Thyroid gland (tissue), 4 donors: ENCODE results near the gene KIF9. TPM values are rescaled to one million over a fixed set of nuclear protein-coding genes. Genes with fewer than 3 reads are reported as not detected.

Source experiments
- DNase-seq, 2 donors: peaks; one replicate each; pipeline ENCODE4 v3.0.0-alpha.2; 2019
- H3K27ac ChIP-seq, 3 donors: fragments of 200-600 bp; sonication (generic); 1 replicate in 2 of 3; 2 replicates in 1 of 3; pipeline ENCODE4 v1.5.1; 2016 to 2019; ENCODE audit warnings: mild to moderate bottlenecking in 1 of 3, moderate library complexity in 1 of 3
- H3K27me3 ChIP-seq: fragments of 200-600 bp; sonication (generic); one replicate; pipeline ENCODE4 v1.5.1; 2019
- H3K36me3 ChIP-seq, 2 donors: fragments of 200-600 bp; sonication (generic); one replicate each; pipeline ENCODE4 v1.5.1; 2016 to 2019
- H3K4me1 ChIP-seq, 2 donors: fragments of 200-600 bp; sonication (generic); one replicate each; pipeline ENCODE4 v1.5.1; 2017 to 2019
- H3K4me3 ChIP-seq, 3 donors: fragments of 200-600 bp; sonication (generic); replicated peaks in 1 of 3; 1 replicate in 2 of 3; 2 replicates in 1 of 3; pipeline ENCODE4 v1.5.1; 2016; ENCODE audit warnings: mild to moderate bottlenecking in 1 of 3
- H3K9me3 ChIP-seq: fragments of 200-600 bp; sonication (generic); one replicate; pipeline ENCODE4 v1.5.1; 2017
- POLR2A ChIP-seq, 2 donors: fragments of 450-650 bp; IDR thresholded peaks; one replicate each; pipeline ENCODE4 v1.6.1; 2017; ENCODE audit warnings: antibody characterized with exemption in 2 of 2, mild to moderate bottlenecking in 2 of 2, moderate library complexity in 1 of 2
- WGBS, 2 donors: methylation state at CpG; one replicate each; pipeline ENCODE4 v1.1.5; 2017; 5-methylcytosine and 5-hydroxymethylcytosine counted together
- intact Hi-C: fragments of 100-400 bp; cut with DNase I; formaldehyde crosslinking; loops from one replicate; pipeline ENCODE4 v1.15.1; 2023
- total RNA-seq, 4 donors: library from RNA; depleted of rRNA; stranded (reverse); fragments of >200 nt; gene quantifications; one replicate each; pipeline ENCODE4 v1.2.3, GENCODE V29; 2016
- TF ChIP-seq, protein P1 (sequence below), 6 experiments: fragments of 200-600 bp in 3 of 6; fragments of 450-650 bp in 3 of 6; sonication (generic) in 3 of 6; IDR thresholded peaks; one replicate each; pipeline ENCODE4 v1.5.1; 2016 to 2019; ENCODE audit warnings: antibody characterized with exemption in 6 of 6, mild to moderate bottlenecking in 2 of 6, inconsistent platforms in 1 of 6, moderate library complexity in 1 of 6

Gene KIF9
- total RNA-seq, 4 donors from 2014 or later: 14.8 to 43.1 (median 23.8) TPM

DNA sequence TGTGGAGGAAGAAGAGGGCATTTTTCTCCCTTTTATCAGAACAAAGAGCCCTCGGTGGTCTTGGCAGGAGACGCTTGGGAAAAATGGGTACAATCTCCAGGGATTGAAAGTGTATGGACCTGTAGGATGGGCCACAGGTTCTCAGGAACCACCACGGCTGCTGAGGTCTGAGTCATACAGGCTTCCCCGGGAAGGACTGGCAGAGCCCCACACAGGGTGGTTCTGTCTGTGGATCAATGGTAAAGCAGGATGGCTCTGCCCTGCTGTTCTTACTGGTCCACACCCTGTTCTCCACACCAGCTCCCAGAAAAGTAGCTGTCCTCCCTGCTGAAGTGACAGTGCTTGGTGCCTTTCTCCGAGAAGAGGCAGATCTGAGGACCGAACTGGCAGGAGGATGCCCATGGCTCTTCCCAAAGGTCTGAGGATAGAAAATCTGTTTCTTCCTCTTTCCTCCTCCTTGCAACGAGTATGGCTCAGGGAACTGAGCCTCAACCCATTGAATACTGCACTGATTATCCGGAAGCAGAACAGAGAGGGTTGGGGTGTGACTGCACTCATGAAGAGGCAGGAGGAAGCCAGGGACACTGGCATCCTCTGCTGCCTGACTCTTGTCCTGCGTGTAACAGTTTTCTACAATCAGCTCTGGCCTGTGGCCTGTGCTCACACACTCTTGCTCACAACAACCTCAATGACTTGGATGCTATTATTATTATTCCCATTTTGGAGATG, 39.0 kb downstream of the KIF9 start:
- Histone ChIP-seq H3K4me1 (no peaks in the 10 kb centered on the region), H3K9me3 (no peaks in the 10 kb centered on the region), H3K27ac (no peak overlapping the region), H3K4me3 (no peak overlapping the region), H3K36me3 (no peaks in the 10 kb centered on the region), H3K27me3 (no peaks in the 10 kb centered on the region)
- WGBS, 2 donors: 90 to 93% methylated on average over 9 of the region's 9 CpGs
- DNase-seq: no peak
- TF ChIP-seq, protein P1, sequence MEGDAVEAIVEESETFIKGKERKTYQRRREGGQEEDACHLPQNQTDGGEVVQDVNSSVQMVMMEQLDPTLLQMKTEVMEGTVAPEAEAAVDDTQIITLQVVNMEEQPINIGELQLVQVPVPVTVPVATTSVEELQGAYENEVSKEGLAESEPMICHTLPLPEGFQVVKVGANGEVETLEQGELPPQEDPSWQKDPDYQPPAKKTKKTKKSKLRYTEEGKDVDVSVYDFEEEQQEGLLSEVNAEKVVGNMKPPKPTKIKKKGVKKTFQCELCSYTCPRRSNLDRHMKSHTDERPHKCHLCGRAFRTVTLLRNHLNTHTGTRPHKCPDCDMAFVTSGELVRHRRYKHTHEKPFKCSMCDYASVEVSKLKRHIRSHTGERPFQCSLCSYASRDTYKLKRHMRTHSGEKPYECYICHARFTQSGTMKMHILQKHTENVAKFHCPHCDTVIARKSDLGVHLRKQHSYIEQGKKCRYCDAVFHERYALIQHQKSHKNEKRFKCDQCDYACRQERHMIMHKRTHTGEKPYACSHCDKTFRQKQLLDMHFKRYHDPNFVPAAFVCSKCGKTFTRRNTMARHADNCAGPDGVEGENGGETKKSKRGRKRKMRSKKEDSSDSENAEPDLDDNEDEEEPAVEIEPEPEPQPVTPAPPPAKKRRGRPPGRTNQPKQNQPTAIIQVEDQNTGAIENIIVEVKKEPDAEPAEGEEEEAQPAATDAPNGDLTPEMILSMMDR (IDR thresholded peaks at IDR 0.05): no peak
- no peak for TF ChIP-seq POLR2A (IDR thresholded peaks at IDR 0.05)
- intact Hi-C loops: no loop called here

GRCh38 chr3:47239929-47240328, 42.7 kb downstream of the KIF9 start:
- 86% methylated on average over 6 of the region's 6 CpGs; no CpG with 5 or more reads in 1 of the 2 donors for WGBS, 2 donors
- no peak for DNase-seq
- no peak overlapping the region for H3K4me3 ChIP-seq
- H3K27ac ChIP-seq: no peak overlapping the region
- no peaks in the 10 kb centered on the region for H3K27me3 ChIP-seq
- no peaks in the 10 kb centered on the region for H3K36me3 ChIP-seq
- no peaks in the 10 kb centered on the region for H3K4me1 ChIP-seq
- intact Hi-C loops: no loop called here
- no peaks in the 10 kb centered on the region for H3K9me3 ChIP-seq
- TF ChIP-seq POLR2A (IDR thresholded peaks at IDR 0.05): no peak
- TF ChIP-seq, protein P1 (IDR thresholded peaks at IDR 0.05): no peak

DNA sequence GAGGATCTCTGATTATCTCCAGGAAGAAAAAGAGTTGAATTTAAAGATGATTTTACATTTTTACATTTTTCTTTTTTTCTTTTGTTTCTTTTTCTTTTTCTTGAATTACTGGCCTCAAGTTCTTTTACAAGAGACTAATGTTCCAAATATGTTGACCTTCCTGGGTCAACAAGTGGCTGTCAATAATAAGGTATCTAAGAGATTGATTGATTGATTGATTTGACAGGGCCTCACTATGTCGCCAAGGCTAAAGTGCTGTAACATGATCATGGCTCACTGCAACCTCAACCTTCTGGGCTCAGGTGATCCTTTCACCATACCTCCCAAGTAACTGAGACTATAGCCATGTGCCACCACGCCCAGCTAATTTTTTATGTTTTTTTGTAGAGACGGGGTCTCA, 44.6 kb downstream of the KIF9 start:
- TF ChIP-seq POLR2A (IDR thresholded peaks at IDR 0.05): no peak
- TF ChIP-seq, protein P1 (IDR thresholded peaks at IDR 0.05): no peak

DNA sequence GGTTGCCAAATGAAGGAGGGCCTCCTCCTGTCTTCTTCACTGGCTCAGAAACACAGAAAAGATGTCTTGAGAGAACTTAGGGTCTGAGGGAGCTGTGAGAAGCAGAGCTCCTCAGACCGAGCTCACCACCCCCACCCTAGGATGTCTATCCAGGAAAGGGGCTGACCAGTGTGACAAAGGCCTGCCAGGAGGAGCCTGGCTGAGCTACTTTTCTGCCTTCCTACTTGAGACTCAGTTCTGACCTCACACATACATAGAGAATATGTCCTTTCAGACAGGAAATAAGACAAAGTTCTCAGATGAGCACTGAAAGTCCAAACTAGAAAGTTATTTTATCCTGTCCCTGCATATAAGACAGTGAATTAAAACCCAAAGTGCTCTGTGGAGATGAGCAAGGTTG, 54.5 kb downstream of the KIF9 start:
- Histone ChIP-seq H3K4me1 (peaks cover 0 to 4% of the 10 kb centered on the region in 2 donors), H3K36me3 (no peaks in the 10 kb centered on the region), H3K9me3 (no peaks in the 10 kb centered on the region), H3K27ac (no peak overlapping the region), H3K27me3 (no peaks in the 10 kb centered on the region), H3K4me3 (no peak overlapping the region)
- intact Hi-C loops: no loop called here
- WGBS, 2 donors: 57 to 60% methylated on average over 1 of the region's 1 CpG
- TF ChIP-seq, protein P1 (IDR thresholded peaks at IDR 0.05): no peak
- no peak for TF ChIP-seq POLR2A (IDR thresholded peaks at IDR 0.05)
- DNase-seq: no peak

More for the DNA sequence above, 44.6 kb downstream of the KIF9 start:
- intact Hi-C loops: no loop called here
- H3K9me3 ChIP-seq: no peaks in the 10 kb centered on the region
- H3K27ac ChIP-seq: no peak overlapping the region
- H3K4me3 ChIP-seq: no peak overlapping the region
- no peaks in the 10 kb centered on the region for H3K27me3 ChIP-seq
- H3K4me1 ChIP-seq: peaks cover 0 to 6% of the 10 kb centered on the region in 2 donors
- WGBS, 2 donors: 92 to 98% methylated on average over 3 of the region's 3 CpGs
- no peak for DNase-seq
- no peaks in the 10 kb centered on the region for H3K36me3 ChIP-seq

DNA sequence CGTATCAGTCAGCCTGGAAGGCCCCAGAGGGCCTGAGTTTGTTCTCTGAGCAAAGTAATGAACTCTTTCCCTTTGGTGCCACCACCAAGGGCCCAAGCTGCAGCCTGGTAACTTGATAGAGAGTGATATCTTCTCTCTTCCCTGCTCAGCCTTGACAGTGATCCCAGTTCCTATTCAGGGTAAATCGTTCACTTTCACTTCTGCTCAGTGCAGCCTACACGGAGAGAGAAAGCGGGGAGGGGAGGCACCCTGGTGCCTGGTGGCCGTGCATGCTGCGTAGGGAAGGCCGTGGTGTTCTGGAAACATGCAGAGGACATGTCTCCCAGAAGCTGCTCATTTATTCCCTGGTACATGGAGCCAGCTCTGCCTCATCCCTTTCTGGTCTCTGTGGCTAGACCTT, 54.9 kb downstream of the KIF9 start:
- no peak for DNase-seq
- 83 to 87% methylated on average over 7 of the region's 7 CpGs for WGBS, 2 donors
- no peaks in the 10 kb centered on the region for H3K36me3 ChIP-seq

More for the DNA sequence above, 54.9 kb downstream of the KIF9 start:
- Histone ChIP-seq H3K4me3 (no peak overlapping the region), H3K27me3 (no peaks in the 10 kb centered on the region), H3K9me3 (no peaks in the 10 kb centered on the region), H3K27ac (no peak overlapping the region), H3K4me1 (peaks cover 0 to 4% of the 10 kb centered on the region in 2 donors)
- no peak for TF ChIP-seq POLR2A (IDR thresholded peaks at IDR 0.05)
- TF ChIP-seq, protein P1 (IDR thresholded peaks at IDR 0.05): no peak
- intact Hi-C loops: no loop called here
